Stomach (tissue), 4 donors: ENCODE results near the gene MRAP2.

Experiments
- CTCF ChIP-seq, 7 experiments: fragments of 450-650 bp in 4 of 7; fragments of 200-600 bp in 3 of 7; sonication (generic) in 3 of 7; IDR thresholded peaks; one replicate each; pipeline ENCODE4 v1.5.1; 2016 to 2019; ENCODE audit warnings: antibody characterized with exemption in 7 of 7, control low read depth in 2 of 7, mild to moderate bottlenecking in 1 of 7
- EP300 ChIP-seq: sonication (generic); formaldehyde crosslinking; IDR thresholded peaks from one replicate; pipeline ENCODE4 v1.6.1; 2017; ENCODE audit warnings: antibody characterized with exemption
- POLR2AphosphoS5 ChIP-seq, 3 donors: sonication (generic); formaldehyde crosslinking; IDR thresholded peaks; one replicate each; pipeline ENCODE4 v1.6.1; 2016; ENCODE audit warnings: antibody characterized with exemption in 3 of 3

GRCh38 chr6:84007871-84008270 is 25.7 kb upstream of the MRAP2 start:
- no peak for TF ChIP-seq CTCF (IDR thresholded peaks at IDR 0.05)
- TF ChIP-seq POLR2AphosphoS5 (IDR thresholded peaks at IDR 0.05): no peak
- no peak for TF ChIP-seq EP300
